NCI-H526 (cell line): ENCODE data around the gene MTAP.
A peak's percentile ranks its signal among the peaks of the same experiment; 100 is the strongest.

ENCODE experiments used
- DNase-seq, 2 experiments: peaks; one replicate each; lab custom pipeline; 2025; lab: John Stamatoyannopoulos, UW

The MTAP gene

DNA sequence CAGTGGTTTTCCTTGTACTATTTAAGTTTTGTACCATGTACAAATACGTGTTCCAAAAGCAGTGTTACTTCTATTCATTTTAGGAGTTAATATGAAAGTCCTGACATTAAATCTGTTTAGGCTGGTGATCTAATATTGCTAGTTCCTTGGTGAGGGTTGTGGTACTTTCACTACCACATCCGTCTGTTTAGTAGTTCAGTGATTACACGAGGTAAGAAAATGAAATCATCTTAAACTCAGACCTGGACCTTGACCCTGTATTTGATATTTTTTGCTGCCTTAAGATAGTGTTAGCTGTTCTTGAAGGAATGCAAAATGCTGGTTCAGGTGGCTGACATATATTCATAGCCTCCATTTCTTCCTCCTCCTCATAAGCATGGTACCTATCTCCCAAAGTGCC is 50.3 kb downstream of the MTAP start:
- no peak for DNase-seq

DNA sequence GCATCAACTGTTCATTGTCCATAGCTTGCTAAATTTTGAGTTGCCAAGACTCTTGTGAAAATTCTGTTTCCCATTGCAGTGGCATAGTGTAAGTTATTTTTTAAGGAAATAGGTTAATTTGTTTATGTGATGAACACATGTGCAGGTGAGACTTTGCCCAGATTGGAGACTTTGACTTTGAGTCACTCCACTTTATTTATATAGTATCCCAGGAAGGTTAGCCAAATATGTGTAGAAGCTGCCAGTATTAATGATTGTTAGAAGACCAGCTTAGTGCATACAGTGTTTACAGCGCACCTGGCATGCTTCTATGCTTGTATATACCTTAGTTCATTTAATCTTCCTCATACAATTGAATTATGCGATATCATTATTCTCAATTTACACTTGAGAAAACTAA is 51.0 kb downstream of the MTAP start:
- DNase-seq, result no peak

DNA sequence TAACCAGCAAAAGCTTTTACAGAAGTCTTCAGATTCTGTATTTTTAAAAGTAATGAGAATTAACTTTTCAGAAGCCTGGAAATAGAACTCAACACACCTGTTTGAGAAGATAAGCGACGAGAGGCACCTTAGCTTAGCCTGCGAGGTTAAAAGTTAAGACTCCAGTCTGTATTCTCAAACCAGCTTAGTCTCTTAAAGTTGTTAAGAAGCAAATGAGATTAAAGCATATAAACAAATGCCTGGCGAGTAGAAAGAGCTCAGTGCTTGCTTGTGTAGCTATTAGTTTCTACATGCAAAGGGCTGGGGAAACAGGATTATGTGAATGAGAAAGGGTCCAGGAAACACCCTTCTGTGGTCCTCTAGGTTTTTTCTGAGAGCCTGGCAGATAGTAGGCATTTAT is 51.7 kb downstream of the MTAP start:
- DNase-seq, result no peak

DNA sequence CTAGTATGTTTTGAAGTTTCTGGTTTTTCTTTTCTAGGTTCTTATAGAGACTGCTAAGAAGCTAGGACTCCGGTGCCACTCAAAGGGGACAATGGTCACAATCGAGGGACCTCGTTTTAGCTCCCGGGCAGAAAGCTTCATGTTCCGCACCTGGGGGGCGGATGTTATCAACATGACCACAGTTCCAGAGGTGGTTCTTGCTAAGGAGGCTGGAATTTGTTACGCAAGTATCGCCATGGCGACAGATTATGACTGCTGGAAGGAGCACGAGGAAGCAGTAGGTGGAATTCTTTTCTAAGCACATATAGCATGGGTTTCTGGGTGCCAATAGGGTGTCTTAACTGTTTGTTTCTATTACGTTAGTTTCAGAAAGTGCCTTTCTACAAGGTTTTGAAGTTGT is 52.2 kb downstream of the MTAP start:
- DNase-seq, result no peak

DNA sequence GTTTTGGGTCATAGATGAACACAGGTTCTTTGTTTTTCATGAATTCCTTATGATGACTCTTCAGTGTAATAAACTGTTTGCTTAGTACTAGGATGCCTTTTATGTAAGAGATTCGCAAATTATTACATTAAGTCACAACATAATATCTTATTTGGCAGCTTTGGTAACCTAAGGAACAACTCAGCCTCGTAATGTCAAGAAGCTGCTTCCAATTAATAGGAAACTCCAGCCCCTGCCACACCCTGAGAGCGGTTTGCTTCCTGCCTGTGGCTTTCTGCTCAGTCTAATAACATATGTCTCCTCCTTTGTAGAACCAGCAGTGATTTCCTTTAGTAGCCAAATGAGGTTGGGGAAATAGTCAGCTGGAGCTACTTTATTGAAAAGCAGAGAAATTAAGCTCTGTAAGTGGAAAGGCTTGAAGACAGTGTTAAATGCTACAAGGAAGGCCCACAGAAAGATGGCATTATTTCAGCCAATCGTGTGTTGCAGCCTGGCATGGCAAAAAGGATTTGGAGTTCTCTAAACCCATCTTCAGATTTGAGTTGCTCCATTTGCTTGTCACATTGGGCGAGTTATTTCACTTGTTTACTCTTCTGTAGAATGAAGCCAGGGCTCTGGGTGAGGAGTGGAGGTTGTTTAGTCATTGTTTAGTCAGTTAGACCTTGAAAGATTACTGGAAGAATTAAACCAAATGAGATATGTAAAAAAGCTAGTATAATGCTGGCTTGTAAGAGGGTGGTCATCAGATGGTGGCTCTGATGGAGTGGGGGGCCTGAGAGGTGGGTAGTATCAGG is 54.1 kb downstream of the MTAP start:
- DNase-seq, result no peak

DNA sequence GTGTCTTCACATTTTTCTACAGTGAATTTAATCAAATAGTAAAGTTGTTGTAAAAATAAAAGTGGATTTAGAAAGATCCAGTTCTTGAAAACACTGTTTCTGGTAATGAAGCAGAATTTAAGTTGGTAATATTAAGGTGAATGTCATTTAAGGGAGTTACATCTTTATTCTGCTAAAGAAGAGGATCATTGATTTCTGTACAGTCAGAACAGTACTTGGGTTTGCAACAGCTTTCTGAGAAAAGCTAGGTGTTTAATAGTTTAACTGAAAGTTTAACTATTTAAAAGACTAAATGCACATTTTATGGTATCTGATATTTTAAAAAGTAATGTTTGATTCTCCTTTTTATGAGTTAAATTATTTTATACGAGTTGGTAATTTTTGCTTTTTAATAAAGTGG is 60.4 kb downstream of the MTAP start:
- DNase-seq, result no peak

DNA sequence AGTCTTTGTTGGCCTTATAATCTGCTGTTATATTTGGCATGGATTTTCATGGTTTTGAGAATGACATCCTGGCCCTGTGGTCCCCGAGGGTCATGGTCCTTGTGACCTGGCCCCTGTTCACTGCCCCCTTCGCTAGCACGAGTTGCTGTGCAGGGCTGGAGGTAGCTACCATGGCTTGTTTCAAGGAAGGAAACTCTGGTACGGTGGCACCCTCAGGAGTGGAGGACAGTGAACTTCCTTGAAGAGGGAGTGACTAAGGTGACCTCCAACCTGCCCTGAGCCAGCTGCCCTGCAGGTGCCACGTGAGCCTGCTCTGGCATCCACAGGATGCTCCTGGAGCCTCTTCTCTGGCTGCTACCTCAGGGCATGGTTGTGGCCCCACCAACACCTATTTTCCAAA is 62.1 kb downstream of the MTAP start:
- no peak for DNase-seq

DNA sequence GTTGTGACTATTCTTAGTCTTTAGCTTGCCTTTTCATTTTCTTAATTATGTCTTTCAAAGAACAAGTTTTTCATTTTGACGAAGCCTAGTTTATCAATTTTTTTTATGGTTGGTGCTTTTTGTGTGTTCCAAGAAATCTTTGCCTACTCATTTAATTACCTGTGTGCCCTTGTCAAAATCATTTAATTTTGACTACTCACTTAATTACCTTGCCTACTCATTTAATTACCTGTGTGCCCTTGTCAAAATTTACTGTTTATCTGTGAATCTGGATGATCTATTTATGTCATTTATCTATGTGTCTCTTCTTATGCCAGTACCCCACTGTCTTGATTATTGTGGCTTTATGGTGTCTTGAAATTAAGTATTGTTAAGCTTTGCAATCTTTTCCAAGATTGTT is 63.9 kb downstream of the MTAP start:
- DNase-seq, result no peak

DNA sequence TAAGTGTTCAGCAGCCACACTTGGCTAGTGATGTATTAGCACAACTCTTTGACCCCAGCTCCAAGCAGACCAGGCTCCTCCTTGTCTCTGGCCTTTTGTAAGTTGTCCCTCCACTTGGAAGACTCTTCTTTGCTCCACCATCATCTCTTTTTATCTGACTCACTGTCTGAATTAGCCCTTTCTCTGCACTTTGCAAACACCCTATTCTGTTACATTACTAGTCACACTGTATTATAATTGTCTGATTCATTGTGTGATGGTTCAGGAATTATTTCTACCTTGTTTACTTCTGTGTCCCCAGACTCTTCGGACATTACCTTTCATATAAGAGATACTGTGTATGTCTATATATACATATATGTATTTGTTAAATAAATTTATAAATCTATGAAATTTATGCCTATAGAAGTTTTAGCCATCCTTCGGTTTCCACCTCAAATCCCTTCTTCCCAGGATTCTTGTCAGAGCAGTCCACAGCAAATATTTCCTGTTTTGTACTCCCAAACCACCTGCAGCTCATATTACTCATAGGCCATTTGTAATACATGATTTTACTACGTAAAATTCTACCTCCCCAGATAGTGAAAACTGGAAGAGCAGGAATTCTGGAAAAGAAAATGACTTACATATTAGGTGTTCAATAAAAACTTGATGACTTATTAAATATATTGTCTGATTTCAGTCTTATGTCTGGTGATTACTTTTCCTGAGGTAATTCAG is 69.0 kb downstream of the MTAP start:
- DNase-seq, result no peak

DNA sequence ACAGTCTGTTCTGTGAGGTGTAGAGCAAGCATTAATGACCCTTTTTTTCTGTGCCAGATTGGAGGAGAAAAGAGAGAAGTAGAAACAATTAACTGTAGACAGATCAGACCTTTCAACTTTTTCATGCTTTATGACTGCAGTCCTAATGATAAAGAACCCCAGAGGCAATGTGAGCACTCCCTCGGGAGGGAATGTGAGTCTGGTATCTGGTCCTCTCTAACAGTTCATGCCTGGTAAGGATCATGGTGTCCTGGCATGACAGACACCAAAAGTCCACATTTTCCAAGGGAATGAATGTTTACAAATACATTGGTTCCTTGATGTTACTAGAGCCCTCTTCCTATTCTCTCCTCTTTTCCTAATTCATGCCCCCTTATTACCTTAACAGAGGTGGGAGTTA is 70.3 kb downstream of the MTAP start:
- no peak for DNase-seq

DNA sequence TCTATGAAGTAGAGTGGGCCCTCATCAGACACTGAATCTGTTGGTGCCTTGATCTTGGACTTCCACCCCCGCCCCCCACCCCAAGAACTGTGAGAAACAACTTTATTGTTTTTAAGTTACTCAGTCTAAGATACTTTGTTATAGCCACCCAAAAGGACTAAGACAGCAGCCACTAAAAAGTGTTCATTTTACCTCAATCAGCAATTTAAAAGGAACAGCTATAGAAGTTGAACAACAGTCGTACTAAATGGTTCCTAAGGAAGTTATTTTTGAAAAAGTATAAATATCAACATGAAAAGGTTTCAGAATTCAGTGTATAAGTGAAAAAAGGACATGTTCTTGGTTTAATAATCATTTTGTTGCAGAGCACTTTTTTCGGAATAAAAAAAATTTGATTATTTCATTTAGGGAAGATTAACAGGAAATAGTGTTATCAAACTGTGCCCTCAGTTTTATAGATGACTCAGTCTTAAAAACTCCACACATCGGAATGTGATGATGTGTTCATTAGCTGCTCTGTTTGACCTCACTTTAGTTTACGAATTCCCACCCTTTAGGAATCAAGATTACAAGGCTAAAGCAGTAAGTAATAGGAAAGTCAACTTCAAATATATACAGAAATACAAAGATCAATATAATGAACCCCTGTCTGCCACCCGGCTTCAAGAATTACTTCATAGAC is 71.2 kb downstream of the MTAP start:
- DNase-seq, result no peak

DNA sequence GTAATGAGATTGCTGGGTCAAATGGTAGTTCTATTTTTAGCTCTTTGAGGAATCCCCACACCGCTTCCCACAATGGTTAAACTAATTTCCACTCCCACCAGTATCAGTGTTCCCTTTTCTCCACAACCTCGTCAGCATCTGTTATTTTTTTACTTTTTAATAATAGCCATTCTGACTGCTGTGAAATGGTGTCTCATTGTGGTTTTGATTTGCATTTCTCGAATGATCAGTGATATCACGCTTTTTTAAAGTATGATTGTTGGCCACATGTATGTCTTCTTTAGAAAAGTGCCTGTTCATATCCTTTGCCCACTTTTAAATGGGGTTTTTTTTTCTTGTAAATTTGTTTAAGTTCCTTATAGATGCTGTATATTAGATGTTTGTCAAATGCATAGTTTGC is 73.5 kb downstream of the MTAP start:
- no peak for DNase-seq

DNA sequence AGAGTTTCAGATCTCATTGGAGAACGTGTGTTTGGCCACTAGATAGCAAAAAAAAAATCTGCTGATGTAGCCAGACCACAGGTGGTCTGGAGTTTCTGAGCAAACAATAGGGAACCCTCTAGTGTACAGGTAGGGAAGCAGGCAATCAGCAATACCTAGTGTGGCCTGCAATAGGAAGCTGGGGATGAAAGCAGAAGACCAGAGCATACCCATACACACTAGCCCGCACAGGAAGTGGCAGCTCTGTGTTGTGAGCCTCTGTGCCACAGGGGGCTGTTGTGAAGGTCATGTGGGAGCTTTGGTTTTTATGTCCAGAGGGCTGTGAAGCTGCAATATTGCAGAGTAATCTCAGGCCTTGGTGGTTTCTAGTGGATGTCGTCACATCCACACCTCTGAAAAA is 81.2 kb downstream of the MTAP start:
- DNase-seq, result no peak

DNA sequence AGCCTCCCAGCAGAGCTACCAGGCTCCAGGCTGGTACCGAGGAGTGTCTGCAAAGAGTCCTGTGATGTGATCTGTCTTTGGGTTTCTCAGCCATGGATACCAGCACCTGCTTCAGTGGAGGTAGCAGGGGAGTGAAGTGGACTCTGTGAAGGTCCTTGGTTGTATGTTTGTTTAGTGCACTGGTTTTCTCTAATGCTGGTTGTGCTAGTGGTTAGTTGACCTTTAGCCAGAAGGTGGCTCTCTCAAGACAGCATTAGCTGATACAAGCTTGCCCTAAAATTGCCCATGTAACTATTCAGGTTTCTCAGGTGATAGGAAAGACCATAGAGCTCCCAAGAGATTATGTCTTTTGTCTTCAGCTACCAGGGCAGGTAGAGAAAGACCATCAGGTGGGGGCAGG is 87.2 kb downstream of the MTAP start:
- DNase-seq, result no peak

DNA sequence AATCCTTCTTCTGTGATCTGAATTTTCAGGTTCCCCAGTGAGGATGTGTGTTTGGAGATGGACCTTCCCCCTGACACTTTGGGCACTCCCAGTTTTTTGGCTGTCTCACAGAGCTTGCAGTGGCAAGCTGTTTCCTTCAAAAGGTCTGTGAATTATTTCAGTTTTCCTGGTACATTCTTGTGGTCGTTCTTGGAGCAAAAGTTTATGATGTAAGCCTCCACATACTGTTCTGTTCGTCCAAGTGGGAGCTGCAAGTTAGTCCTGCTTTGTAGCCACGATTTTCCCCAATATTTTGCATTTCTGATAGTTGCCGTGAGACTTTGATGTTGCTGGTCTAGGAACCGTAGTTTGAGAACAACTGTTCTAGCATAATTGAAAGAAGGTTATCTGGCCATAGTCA is 88.3 kb downstream of the MTAP start:
- no peak for DNase-seq

DNA sequence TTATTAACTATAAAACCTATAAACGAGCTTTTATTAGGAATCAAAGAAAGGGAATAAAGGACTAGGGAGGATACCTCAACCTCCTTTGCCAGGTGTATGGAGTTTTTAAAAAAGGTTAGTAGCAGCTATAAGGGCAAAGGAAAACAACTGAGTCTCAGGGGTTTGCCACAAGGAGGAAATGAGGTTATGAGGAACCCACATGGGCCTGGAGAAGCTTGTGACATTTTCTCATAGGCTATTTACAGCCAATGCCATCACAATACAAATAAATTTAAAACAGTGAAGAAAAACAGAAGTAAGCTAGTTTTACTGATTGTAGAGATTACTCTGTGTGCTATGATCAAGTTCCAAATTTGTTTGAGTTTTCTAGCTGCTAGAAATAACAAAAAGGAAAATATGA is 99.1 kb downstream of the MTAP start:
- DNase-seq, result no peak

DNA sequence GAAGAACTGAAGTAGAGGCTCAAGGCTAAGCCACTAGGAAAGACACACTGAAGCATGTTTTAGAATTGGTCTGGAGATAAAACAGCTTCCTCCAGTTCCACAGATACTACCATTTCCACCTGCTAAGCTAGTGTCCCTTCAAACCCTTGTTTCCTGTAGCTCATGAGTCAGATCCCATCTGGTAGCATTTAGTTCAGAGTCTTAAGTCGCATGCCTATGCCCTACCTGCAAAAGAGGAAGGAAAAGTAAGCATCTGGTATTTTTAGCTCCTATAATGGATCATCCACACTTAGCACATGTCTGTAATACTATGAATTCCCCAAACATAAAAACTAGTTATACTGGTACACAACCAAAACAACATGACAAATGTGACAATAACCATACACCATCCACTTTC is 99.7 kb downstream of the MTAP start:
- DNase-seq, result no peak

DNA sequence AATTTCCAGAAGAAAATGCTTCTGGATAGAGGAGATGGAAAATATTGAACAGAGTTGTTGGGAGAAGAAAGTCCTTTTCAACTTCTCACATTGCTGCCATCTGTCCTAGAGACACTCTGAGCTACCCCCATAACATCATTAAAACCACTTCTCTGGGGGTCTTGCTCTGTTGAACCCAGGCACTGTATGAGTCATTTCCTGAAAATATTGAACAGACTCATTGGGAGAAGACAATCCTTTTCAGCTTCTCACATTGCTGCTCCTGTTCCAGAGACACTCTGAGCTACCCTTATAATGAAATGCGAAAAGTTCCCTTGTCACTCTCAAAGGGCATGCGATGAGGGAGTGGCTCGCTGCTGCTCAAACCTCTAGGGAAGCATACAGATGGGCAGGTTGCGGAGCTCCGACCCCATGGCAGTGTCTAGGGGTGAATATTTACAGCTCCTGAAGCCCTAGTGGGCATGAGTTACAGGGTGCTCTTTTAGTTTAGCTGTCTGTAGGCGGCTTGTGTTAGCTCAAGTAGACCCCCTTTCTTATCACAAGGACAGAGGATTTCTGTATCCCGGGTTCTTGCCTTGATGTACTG is 101.0 kb downstream of the MTAP start:
- no peak for DNase-seq

DNA sequence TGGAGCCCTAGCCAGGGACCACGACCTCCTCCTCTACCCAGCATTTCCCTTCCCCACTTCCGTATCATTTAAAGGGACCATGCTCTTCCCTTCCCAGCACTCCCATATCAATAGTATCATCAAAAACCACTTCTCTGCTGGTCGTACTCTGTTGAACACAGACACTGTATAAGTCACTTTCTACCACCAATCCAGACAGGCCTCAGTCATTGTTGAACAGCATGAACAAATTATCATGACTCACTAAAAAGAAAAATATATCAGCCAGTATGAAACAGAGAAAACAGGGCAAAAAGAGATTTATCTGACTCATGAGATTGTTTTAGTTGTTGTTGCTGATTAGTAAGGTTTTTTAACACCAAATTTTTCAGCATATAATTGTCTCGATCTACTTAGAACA is 101.9 kb downstream of the MTAP start:
- DNase-seq, result no peak

DNA sequence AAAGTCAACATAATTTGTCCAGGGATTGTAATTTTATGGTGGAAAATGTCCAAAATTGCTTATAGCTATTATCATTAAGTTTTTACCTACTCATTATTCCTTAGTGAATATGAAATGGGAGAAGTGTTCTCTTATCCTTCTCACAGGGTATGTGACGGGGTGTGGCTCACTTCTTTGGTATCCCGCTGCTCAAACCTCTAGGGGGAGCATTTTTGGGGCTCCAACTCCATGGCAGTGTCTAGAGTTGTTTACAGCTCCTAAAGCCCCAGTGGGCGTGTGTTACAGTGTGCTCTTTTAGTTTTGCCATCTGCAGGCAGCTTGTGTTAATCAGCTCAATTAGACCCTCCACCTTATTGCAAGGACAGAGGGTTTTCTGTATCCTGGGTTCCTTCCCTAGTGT is 102.3 kb downstream of the MTAP start:
- DNase-seq, result peak in 1 of 2 experiments; percentile 6

DNA sequence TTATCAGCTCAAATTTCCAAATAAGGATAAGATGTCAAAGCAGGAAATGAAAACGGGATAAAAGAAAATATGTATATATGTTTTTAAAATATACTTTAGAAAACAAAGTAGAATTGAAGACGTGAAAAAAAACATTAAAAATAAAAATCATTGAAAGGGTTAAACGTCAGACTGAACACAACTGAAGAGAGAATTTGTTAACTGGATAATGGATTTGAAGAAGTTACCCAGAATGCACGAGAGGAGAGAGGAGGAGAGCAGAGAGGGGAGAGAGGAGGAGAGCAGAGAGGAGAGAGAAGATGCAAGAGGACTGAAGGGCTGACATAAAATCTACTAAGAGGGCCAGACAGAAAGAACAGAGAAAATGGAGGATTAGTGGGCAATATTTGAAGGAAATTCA is 103.8 kb downstream of the MTAP start:
- no peak for DNase-seq

DNA sequence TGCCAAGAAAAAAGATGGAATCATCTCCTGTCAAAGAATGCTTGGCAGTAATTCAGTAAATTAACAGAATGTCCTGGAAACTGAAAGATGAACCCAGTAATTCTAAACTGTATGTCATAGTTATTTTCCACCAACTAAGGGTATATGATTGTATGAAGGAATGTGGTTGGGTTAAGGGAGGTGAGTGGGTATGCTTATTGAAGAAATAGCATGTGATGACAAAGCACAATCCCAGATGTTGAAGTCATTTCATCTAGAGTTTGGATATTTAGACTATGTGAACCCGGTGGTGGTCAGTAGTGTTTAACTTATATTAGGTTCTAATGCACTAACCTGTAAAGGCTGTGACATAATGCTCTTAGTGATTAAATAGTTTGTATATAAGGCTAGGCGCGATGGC is 104.4 kb downstream of the MTAP start:
- DNase-seq, result no peak
